Measurements from ENCODE around the gene IL17RA.

The IL17RA gene

DNA sequence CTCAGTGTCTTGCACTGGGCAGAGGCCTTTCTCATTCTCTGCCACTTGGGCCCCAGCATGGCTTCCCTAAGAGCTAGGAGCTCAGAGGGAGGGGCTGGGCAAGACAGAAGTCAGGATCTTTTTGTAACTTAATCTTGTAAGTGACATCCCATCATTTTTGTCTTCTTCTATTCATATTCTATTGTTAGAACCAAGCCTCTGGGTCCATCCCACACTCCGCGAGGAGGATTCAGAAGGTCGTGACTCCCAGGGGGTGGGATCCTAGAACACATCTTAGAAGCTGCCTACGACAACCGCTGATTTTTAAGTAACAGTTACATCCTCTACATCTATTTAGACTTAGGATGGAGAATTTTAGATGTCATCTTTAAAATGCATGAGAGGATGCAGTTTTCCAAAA lies 1.5 kb upstream of the IL17RA start:
- no peak for DNase-seq

- no peak for DNase-seq
Observed at GRCh38 chr22:17083811-17084441, 874 bp upstream of the IL17RA start.

- no peak for DNase-seq
Observed at GRCh38 chr22:17085277-17086181, 729 bp downstream of the IL17RA start.

GRCh38 chr22:17086296-17086695 lies 1.5 kb downstream of the IL17RA start:
- DNase-seq: no peak

GRCh38 chr22:17086788-17087497 lies 2.1 kb downstream of the IL17RA start:
- no peak for DNase-seq

- no peak for DNase-seq
Observed at GRCh38 chr22:17087498-17088131, 2.8 kb downstream of the IL17RA start.

DNA sequence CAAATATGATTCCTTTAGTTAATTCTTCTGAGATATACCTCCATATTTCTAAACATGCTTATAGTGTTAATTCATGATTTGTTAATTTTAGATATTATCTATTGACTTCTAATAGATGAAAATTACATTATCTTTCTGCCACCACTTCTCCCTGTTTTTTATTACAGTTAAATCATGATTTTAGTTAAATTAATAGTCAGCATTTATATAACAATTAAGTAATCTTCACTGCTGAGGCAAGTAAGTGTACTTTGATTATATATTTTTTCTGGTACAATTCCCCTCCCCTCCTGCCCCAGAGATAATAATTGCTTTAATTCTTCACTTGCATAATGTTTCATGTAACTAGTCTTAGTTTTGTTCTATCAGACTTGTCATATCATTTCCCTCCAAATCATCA lies 5.8 kb downstream of the IL17RA start:
- DNase-seq: no peak

- no peak for DNase-seq
Observed at GRCh38 chr22:17091851-17092250, 7.1 kb downstream of the IL17RA start.

DNA sequence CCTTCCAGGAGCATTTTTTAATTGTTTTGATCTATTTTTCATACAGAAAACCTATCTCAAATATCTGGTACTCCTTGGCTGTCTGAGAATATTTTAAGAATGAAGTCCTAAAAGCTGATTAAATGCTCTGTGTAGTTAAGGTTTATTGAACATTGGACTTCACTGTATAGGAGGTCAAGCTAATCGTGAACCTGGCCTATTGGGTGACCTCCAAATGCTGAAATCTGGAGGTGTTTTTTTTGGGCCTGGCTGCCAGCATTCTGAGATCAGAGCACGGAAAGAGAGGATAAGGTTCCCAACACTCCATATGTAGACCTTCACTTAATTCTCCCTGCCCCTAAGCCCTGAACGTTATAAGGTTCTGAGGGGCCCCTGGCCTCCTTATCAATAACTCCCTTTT lies 8.3 kb downstream of the IL17RA start:
- no peak for DNase-seq

DNA sequence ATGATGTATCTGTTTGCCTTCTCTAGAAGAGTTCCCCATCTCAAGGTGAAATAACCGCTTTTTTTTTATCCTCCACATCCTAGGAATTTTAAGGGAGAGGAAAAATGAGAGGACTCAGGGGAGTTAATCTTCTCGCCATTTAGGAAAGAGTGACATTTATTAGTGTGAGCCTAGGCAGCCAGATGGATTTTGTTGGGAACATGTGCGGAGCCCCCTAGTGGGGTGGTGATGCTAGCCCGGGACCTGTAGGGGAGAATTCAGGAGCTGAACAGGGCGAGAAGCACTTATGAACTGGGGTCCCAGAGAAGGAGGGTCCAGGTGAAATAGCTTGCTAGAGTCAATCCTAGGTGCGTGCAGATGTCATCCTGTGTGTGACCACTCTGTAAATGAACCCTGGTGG lies 10.7 kb downstream of the IL17RA start:
- peak; percentile 5 for DNase-seq

GRCh38 chr22:17096071-17096470 lies 11.3 kb downstream of the IL17RA start:
- no peak for DNase-seq

- DNase-seq: no peak
Observed at GRCh38 chr22:17097062-17097461, 12.3 kb downstream of the IL17RA start.

DNA sequence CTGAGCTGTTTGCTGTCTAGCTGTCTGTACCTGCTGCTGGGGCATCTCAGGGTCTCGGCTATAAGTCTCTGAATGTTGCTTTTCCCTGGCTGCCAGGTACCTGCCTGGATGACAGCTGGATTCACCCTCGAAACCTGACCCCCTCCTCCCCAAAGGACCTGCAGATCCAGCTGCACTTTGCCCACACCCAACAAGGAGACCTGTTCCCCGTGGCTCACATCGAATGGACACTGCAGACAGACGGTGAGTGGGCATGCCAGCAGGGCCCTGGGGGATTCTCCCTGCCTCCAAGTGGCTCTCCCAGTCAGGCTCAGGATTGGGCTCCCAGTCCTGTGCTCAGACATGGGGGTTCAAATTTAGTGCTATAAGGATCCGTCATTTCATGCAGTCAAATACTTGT lies 12.9 kb downstream of the IL17RA start:
- no peak for DNase-seq

DNA sequence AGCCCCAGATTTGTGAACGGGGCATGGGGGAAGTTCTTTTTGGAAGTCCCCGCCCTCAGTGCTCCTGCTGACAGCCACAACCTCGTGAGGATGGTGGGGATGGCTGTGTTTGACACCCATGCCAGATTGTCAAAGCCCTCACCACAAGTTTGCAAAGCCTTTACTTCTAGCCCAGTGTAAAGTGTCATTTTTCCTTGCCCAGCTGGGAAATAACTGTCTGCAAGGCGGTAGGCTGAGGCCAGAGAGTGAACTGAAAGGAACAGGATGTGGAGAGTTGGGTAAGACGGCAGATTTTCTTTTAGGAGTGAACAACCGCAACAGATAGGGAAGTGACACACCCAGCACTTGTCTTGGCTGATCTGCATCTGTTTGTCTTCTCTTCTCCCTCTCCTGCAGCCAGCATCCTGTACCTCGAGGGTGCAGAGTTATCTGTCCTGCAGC lies 13.6 kb downstream of the IL17RA start:
- no peak for DNase-seq

GRCh38 chr22:17100621-17101020 lies 15.8 kb downstream of the IL17RA start:
- DNase-seq: no peak

GRCh38 chr22:17101475-17102296 lies 16.9 kb downstream of the IL17RA start:
- DNase-seq: no peak

- no peak for DNase-seq
Observed at GRCh38 chr22:17102297-17102667, 17.5 kb downstream of the IL17RA start.

- DNase-seq: no peak
Observed at GRCh38 chr22:17103351-17103750, 18.6 kb downstream of the IL17RA start.

DNA sequence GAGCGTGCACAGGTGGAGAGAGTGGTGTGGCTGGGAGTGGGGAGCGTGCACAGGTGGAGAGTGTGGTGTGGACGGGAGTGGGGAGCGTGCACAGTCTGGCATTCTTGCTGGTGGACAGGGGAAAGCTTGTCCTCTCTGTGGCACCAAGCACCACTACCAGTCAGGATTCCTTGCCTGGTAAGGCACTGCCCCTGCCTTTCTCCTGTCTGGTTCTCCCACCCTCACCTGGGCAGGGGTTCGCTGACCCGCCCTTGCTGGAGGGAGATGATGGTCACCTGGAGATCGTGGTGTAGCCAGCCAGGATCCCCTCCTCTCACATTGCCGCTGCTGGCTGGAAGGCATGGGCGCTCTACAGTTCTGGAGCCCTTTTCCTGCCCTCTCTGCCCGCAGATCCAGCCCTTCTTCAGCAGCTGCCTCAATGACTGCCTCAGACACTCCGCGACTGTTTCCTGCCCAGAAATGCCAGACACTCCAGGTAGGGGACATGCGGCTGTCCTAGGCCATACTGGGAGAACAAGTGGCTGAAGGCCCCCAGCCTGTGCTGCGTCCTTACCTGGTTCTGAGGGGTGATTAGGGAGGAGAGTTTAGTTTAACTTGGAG lies 19.6 kb downstream of the IL17RA start:
- no peak for DNase-seq

DNA sequence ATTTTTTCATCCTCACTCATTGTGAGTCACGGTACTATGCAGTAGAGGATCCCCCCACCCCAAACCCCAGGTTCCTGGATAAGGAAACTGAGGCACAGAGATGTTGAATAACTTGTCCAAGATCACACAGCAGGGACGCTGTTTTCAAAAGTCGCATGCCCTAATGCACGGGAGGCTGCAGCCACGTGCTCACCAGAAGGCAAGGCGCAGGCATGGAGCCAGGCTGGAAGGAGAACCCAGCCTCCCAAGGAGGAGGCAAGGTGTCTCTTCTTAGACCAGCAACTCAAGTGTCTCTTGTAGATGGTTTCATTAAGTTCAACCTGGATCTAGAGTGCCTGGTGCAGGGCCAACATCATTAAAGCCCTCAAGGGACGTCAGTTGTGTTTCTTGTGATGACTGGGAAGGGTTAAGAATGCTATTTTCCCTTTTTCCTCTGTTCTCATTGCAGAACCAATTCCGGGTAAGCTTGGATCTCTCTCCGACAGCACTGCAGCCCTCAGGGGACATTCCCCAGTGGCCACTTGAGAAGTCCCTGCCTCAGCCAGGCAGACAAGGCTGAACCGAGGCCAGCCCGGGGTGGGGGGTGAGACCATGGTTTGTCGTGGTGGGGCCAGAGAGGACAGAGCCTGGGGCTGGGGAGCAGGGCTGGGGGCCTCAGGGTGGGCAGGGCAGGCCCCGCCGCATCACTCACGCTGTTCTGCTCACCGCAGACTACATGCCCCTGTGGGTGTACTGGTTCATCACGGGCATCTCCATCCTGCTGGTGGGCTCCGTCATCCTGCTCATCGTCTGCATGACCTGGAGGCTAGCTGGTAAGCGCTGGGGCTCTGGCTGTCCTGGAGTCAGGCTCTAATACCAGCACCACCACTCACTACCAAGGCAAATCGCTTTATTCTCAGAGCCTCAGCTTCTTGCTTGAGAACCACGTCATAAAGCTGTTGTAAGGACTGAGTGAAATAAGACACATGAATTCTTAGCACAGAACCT lies 20.6 kb downstream of the IL17RA start:
- DNase-seq: no peak

Data from NCI-H345 (cell line).